ENCODE measurements around the gene ARRB1. TPM values are rescaled to one million over a fixed set of nuclear protein-coding genes. Genes with fewer than 3 reads are reported as not detected.
A peak's percentile ranks its signal among the peaks of the same experiment; 100 is the strongest.

Gene ARRB1
- total and polyA plus RNA-seq, 2 experiments from 2014 or later: 4.5 to 10.7 TPM

DNA sequence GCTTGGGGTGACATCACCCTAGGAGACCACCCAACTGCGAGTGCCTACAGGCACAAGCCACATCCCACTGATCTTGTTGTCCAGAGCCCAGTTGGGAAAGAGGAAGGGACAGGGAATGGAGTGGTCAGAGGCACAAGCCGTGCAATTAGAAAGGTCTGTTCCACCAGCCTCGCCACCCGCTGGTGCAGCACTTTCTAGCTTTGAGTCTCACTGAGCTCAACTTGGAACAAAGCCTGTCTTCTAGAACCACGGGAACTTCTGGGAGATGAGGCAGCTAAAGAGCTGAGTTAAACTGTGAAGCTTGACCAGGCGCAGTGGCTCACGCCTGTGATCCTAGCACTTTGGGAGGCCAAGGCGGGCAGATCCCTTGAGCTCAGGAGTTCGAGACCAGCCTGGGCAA lies 81.6 kb downstream of the ARRB1 start:
- no peaks in the 10 kb centered on the region for H3K4me1 ChIP-seq (ENCODE audit: low read depth)
- no peak overlapping the region for H3K27ac ChIP-seq
- TF ChIP-seq, protein P1, sequence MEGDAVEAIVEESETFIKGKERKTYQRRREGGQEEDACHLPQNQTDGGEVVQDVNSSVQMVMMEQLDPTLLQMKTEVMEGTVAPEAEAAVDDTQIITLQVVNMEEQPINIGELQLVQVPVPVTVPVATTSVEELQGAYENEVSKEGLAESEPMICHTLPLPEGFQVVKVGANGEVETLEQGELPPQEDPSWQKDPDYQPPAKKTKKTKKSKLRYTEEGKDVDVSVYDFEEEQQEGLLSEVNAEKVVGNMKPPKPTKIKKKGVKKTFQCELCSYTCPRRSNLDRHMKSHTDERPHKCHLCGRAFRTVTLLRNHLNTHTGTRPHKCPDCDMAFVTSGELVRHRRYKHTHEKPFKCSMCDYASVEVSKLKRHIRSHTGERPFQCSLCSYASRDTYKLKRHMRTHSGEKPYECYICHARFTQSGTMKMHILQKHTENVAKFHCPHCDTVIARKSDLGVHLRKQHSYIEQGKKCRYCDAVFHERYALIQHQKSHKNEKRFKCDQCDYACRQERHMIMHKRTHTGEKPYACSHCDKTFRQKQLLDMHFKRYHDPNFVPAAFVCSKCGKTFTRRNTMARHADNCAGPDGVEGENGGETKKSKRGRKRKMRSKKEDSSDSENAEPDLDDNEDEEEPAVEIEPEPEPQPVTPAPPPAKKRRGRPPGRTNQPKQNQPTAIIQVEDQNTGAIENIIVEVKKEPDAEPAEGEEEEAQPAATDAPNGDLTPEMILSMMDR (IDR thresholded peaks at IDR 0.05; ENCODE audit: low read depth, low read length): no peak
- no peaks in the 10 kb centered on the region for H3K36me3 ChIP-seq
- H3K4me3 ChIP-seq: no peak overlapping the region
- no peak for DNase-seq (ENCODE audit: low read depth in 1 of 2, low spot score in 1 of 2)
- no peaks in the 10 kb centered on the region for H3K9me3 ChIP-seq (ENCODE audit: low read depth)
- H3K27me3 ChIP-seq: no peaks in the 10 kb centered on the region

DNA sequence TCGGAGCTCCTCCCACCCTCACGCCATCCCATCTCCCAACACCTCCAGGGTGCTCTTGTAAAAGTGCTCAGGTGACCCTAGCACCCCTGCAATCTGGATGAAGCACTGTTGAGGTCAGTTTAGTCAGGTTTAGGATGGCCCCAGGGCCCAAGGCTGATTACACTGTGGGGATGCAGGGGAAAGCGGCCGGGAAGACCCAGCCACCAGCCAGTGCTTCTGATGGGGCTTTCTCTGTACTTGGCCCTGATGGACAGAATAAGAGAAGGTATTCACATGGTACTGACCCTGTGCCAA lies 82.1 kb downstream of the ARRB1 start:
- DNase-seq (ENCODE audit: low read depth in 1 of 2, low spot score in 1 of 2): no peak
- Histone ChIP-seq H3K27ac (no peak overlapping the region), H3K27me3 (no peaks in the 10 kb centered on the region), H3K4me3 (no peak overlapping the region), H3K4me1 (ENCODE audit: low read depth) (no peaks in the 10 kb centered on the region), H3K9me3 (ENCODE audit: low read depth) (no peaks in the 10 kb centered on the region), H3K36me3 (no peaks in the 10 kb centered on the region)
- TF ChIP-seq, protein P1 (IDR thresholded peaks at IDR 0.05; ENCODE audit: low read depth, low read length): no peak

DNA sequence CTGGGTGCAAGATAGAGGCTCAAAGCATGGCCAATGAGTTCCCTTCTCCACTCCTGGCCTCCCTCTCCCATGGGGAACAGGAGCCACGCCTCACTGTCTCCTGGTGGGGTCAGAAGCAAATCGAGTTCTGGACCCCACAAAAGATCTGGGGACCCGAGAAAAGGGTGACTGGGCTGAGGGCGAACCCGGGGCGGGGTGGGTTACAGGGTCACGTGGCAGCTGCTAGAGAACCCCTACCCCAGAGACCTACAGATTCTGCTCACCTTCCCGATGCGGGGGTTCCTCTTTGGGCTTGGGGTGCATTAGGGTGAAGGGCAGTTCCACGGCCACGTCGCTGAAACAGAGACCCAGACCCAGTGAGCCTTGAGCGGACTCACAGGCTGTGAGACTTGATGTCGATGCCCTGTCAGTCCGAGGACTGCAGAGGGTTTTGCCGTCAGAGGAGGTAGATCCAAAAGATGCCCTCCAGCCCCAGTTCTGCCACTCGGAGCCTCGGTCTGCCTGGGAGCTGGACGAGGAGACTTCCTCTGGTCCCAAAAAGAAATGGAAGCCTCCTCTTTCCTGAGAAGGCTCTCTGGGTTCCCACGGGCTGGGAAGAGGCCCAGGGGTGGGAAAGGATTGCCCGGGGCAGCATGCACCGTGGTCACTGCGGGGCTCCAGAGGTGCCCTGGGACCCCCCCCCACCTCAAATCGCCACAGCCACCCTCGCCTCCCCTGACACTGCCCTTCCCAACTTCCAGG lies 82.7 kb downstream of the ARRB1 start:
- H3K27me3 ChIP-seq: no peaks in the 10 kb centered on the region
- no peaks in the 10 kb centered on the region for H3K4me1 ChIP-seq (ENCODE audit: low read depth)
- no peak overlapping the region for H3K27ac ChIP-seq
- H3K36me3 ChIP-seq: no peaks in the 10 kb centered on the region
- H3K9me3 ChIP-seq (ENCODE audit: low read depth): no peaks in the 10 kb centered on the region
- TF ChIP-seq, protein P1 (IDR thresholded peaks at IDR 0.05; ENCODE audit: low read depth, low read length): no peak
- DNase-seq (ENCODE audit: low read depth in 1 of 2, low spot score in 1 of 2): no peak
- H3K4me3 ChIP-seq: no peak overlapping the region

DNA sequence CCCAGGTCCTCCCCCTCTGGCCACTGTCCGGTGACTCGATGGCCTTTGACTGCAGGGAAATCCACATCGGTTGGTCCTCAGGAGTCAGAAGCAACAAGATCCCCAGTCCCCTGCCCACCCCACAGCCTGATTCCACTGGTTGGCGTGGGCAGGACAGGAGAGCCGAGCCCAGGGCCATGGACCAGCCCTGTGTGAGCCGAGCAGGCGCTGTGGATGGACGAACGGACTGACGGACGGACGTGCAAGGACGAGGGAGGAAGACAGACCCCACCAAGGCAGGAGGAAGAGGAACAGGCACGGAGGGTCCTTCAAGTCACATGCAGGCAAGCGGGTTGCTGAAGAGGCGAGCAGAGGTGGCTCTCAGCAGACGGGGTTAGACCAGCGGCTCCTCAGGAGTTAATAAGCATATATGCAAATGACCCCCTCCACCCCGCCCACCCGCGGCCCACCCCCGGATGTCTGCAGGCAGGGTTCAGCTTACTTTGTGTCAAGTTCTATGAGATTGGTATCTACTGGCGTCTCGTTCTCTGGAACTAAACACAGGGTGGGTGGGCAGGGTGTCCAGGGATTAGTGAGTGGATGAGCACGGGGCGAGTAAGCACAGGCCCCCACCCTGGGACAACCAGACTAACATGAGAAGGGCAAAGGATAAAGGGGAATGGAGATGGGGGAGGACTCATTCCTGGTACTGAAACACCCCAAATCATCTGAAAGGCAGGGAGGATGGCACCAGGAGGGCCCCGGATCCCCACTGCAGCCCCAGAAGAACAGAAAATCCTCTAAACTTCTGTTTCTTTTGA lies 84.1 kb downstream of the ARRB1 start:
- TF ChIP-seq, protein P1 (IDR thresholded peaks at IDR 0.05; ENCODE audit: low read depth, low read length): no peak
- H3K9me3 ChIP-seq (ENCODE audit: low read depth): no peaks in the 10 kb centered on the region
- no peak overlapping the region for H3K4me3 ChIP-seq
- no peaks in the 10 kb centered on the region for H3K27me3 ChIP-seq
- H3K36me3 ChIP-seq: no peaks in the 10 kb centered on the region
- no peak overlapping the region for H3K27ac ChIP-seq
- H3K4me1 ChIP-seq (ENCODE audit: low read depth): no peaks in the 10 kb centered on the region
- no peak for DNase-seq (ENCODE audit: low read depth in 1 of 2, low spot score in 1 of 2)

DNA sequence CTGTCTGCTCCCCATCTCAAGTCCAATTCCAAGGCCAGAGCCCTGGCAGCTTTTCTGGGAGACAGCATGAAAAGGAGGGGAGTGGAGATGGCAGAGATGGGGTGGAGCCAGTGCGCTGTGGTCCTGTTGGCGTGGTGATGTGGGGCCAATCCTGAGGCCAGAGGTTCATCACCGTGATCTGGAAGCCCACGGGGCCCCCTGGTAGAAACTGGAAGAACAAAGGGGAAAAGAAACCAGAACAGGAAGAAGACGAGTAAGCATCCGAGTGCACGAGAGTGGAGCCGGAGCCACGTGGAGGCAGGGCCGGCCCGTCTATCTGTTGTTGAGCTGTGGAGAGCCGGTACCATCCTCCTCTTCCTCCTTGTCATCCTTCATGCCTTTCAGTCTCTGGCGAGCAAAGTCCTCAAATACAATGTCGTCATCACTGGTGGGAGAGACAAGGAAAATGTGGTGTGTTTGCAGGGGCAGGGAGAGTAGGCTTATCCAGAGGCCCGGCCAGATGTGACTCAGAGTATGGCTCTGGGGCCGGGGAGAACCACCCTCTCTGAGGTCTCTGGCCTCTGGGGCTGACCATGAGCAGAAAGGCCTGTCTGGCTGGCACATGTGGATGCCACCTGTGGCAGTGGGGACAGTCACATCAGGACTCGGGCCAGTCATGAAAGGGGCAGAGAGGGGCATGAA lies 85.5 kb downstream of the ARRB1 start:
- TF ChIP-seq, protein P1 (IDR thresholded peaks at IDR 0.05; ENCODE audit: low read depth, low read length): no peak
- H3K36me3 ChIP-seq: no peaks in the 10 kb centered on the region
- H3K27ac ChIP-seq: no peak overlapping the region
- no peaks in the 10 kb centered on the region for H3K9me3 ChIP-seq (ENCODE audit: low read depth)
- H3K4me1 ChIP-seq (ENCODE audit: low read depth): no peaks in the 10 kb centered on the region
- H3K4me3 ChIP-seq: no peak overlapping the region
- peak in 1 of 2 donors; percentile 50 for DNase-seq (ENCODE audit: low read depth in 1 of 2, low spot score in 1 of 2)
- H3K27me3 ChIP-seq: no peaks in the 10 kb centered on the region

Measured in cardiac muscle cell (in vitro differentiated cells and primary cell).